Lower leg skin (tissue), 4 donors: Measurements from ENCODE around the gene IFRD2. TPM values are rescaled to one million over a fixed set of nuclear protein-coding genes. Genes with fewer than 3 reads are reported as not detected.

ENCODE experiments used
- DNase-seq, 2 donors: peaks; one replicate each; pipeline ENCODE4 v3.0.0-alpha.2; 2019; ENCODE audit warnings: low spot score in 2 of 2
- H3K4me3 ChIP-seq: fragments of 200-600 bp; sonication (generic); 2 replicates; pipeline ENCODE4 v1.5.1; 2017; ENCODE audit warnings: mild to moderate bottlenecking, low read depth; ENCODE audit not compliant: poor library complexity, severe bottlenecking
- CTCF ChIP-seq, 3 donors: fragments of 450-650 bp; IDR thresholded peaks; one replicate each; pipeline ENCODE4 v1.5.1; 2016; ENCODE audit warnings: antibody characterized with exemption in 3 of 3, mild to moderate bottlenecking in 3 of 3, moderate library complexity in 2 of 3
- POLR2A ChIP-seq, 2 donors: fragments of 450-650 bp; IDR thresholded peaks; one replicate each; pipeline ENCODE4 v1.6.1; 2016 to 2017; ENCODE audit warnings: antibody characterized with exemption in 2 of 2, mild to moderate bottlenecking in 1 of 2, moderate library complexity in 1 of 2
- WGBS, 2 donors: methylation state at CpG; one replicate each; pipeline ENCODE4 v1.1.5; 2018; 5-methylcytosine and 5-hydroxymethylcytosine counted together
- intact Hi-C: fragments of 100-400 bp; cut with DNase I; formaldehyde crosslinking; loops from one replicate; pipeline ENCODE4 v1.15.0; 2023; ENCODE audit warnings: low total_unique reads
- total RNA-seq, 4 donors: library from RNA; depleted of rRNA; stranded (reverse); fragments of >200 nt; gene quantifications; one replicate each; pipeline ENCODE4 v1.1.0, GENCODE V29; 2016

IFRD2 gene
- total RNA-seq, 4 donors from 2014 or later, result 32.9 to 69.0 (median 39.8) TPM

- intact Hi-C loops, result no loop called here
- no peak for DNase-seq
- WGBS, 2 donors, result 90 to 95% methylated on average over 19 of the region's 19 CpGs
- no peak overlapping the region for H3K4me3 ChIP-seq
- no peak for TF ChIP-seq POLR2A (IDR thresholded peaks at IDR 0.05)
- TF ChIP-seq CTCF (IDR thresholded peaks at IDR 0.05), result no peak
Measured at GRCh38 chr3:50331364-50331907, 39.2 kb upstream of the IFRD2 start.

- no peak overlapping the region for H3K4me3 ChIP-seq
- no peak for DNase-seq
- 85 to 89% methylated on average over 9 to 10 of the region's 10 CpGs for WGBS, 2 donors
- TF ChIP-seq POLR2A (IDR thresholded peaks at IDR 0.05) (no peak), CTCF (IDR thresholded peaks at IDR 0.05) (no peak)
- intact Hi-C loops, result no loop called here
Measured at GRCh38 chr3:50330330-50330729, 38.1 kb upstream of the IFRD2 start.

- TF ChIP-seq CTCF (IDR thresholded peaks at IDR 0.05) (no peak), POLR2A (IDR thresholded peaks at IDR 0.05) (no peak)
- WGBS, 2 donors, result 2% methylated on average over 35 to 39 of the region's 55 CpGs
- H3K4me3 ChIP-seq, result peak within 1 kb of the TSS; percentile 73
- peak; percentile 97 to 100 for DNase-seq
- intact Hi-C loops, result no loop called here
Measured at GRCh38 chr3:50327943-50328691, 35.9 kb upstream of the IFRD2 start, which contains the start of gene TUSC2. TSS of gene TUSC2 (minus strand) at chr3:50328223. CDS start at chr3:50328099, 124 bp downstream.

GRCh38 chr3:50327129-50327528 lies 34.9 kb upstream of the IFRD2 start:
- DNase-seq, result peak in 1 of 2 donors; percentile 16
- WGBS, 2 donors, result 68 to 72% methylated on average over 4 of the region's 4 CpGs
- TF ChIP-seq CTCF (IDR thresholded peaks at IDR 0.05) (no peak), POLR2A (IDR thresholded peaks at IDR 0.05) (no peak)
- intact Hi-C loops, result no loop called here
- H3K4me3 ChIP-seq, result peak overlapping the region; percentile 73

- TF ChIP-seq CTCF (IDR thresholded peaks at IDR 0.05) (no peak), POLR2A (IDR thresholded peaks at IDR 0.05) (no peak)
- intact Hi-C loops, result no loop called here
- WGBS, 2 donors, result 89 to 91% methylated on average over 8 of the region's 8 CpGs
- no peak for DNase-seq
- no peak overlapping the region for H3K4me3 ChIP-seq
Measured at GRCh38 chr3:50326182-50326541, 33.9 kb upstream of the IFRD2 start.
